ENCODE measurements around the gene DACH2. TPM values are rescaled to one million over a fixed set of nuclear protein-coding genes. Genes with fewer than 3 reads are reported as not detected.

The DACH2 gene
- total and polyA plus RNA-seq, 2 of the 4 experiments (the other 2 are of a cell fraction): 2.8 to 3.8 TPM

DNA sequence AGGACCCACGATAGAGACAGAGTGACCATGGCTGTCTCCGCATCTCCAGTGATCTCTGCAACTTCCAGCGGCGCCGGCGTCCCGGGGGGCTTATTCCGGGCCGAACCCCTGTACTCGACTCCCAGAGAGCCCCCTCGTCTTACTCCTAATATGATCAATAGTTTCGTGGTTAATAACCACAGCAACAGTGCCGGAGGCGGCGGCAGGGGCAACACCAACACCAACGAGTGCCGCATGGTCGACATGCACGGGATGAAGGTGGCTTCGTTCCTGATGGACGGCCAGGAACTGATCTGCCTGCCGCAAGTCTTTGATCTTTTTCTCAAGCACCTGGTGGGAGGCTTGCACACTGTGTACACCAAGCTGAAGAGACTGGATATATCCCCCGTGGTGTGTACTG is 343 bp downstream of the DACH2 start:
- no TSS peak for BruUV-seq (replicated peaks)
- intact Hi-C loops (cut with micrococcal nuclease): no loop called here
- no peak overlapping the region for H3K14ac ChIP-seq (replicated peaks; ENCODE audit: low read depth, low read length)
- H3K4me2 ChIP-seq (ENCODE audit: low read depth, low read length): peak overlapping the region; percentile 15
- no peaks in the 10 kb centered on the region for H4K20me1 ChIP-seq (ENCODE audit: insufficient read depth, low read length)
- H2BK120ac ChIP-seq (ENCODE audit: low read depth, low read length): no peak overlapping the region
- H3K36me3 ChIP-seq (ENCODE audit: control insufficient read depth, insufficient read depth, low read length): no peaks in the 10 kb centered on the region
- no peak overlapping the region for H3K18ac ChIP-seq (ENCODE audit: low read depth, low read length)
- ChIA-PET CTCF (no interaction called here), POLR2A (ENCODE audit: unreplicated experiment) (no interaction called here)
- no peak for DNase-seq
- no peaks in the 10 kb centered on the region for H3K79me1 ChIP-seq (ENCODE audit: low read depth in 1 of 2, low read length in 2 of 2)
- H3K4me3 ChIP-seq (ENCODE audit: insufficient read depth, low read depth, low read length): peak overlapping the region; percentile 35
- no peak overlapping the region for H2BK15ac ChIP-seq (ENCODE audit: low read depth, low read length)
- H4K5ac ChIP-seq (ENCODE audit: low read depth, low read length): no peak overlapping the region
- peak; percentile 4; the same call in 1 of the 2 replicates for ATAC-seq (ENCODE audit: low read depth)
- WGBS, 2 experiments (ENCODE audit: extremely low coverage in 2 of 2, insufficient read length in 1 of 2): no CpG with 5 or more reads among the region's 23 CpGs
- H2AFZ ChIP-seq (replicated peaks; ENCODE audit: low read length, poor library complexity): peak overlapping the region; percentile 74
- H3K9me1 ChIP-seq (ENCODE audit: insufficient read depth, low read length): no peaks in the 10 kb centered on the region
- no peak overlapping the region for H3K23ac ChIP-seq (ENCODE audit: low read depth, low read length)
- no peaks in the 10 kb centered on the region for H3K4me1 ChIP-seq (ENCODE audit: control insufficient read depth, insufficient read depth, low read length)
- H3K9me3 ChIP-seq (ENCODE audit: control insufficient read depth, insufficient read depth, low read length): no peaks in the 10 kb centered on the region
- H2AK5ac ChIP-seq (ENCODE audit: low read depth, low read length): no peak overlapping the region
- H3K27ac ChIP-seq (ENCODE audit: insufficient read depth, low read length): no peak overlapping the region
- dilution Hi-C loops (cut with HindIII; ENCODE audit: low sequenced_read_pairs, unreplicated experiment): no loop called here
- no peak overlapping the region for H3K4ac ChIP-seq (ENCODE audit: low read depth, low read length)
- no peak overlapping the region for H2BK20ac ChIP-seq (ENCODE audit: low read depth, low read length)
- H4K91ac ChIP-seq (ENCODE audit: insufficient read depth, low read depth, low read length): no peak overlapping the region
- no peak overlapping the region for H2BK5ac ChIP-seq (ENCODE audit: low read depth, low read length, poor library complexity, severe bottlenecking)
- H3K56ac ChIP-seq (ENCODE audit: extremely low read depth, insufficient read depth, low read length): no peak overlapping the region
- H3K9ac ChIP-seq (ENCODE audit: low read depth, low read length): no peak overlapping the region
- H3K27me3 ChIP-seq (ENCODE audit: control insufficient read depth, insufficient read depth, low read length): peaks cover 6% of the 10 kb centered on the region
- in situ Hi-C loops (cut with MboI; ENCODE audit: low sequenced_read_pairs): no loop called here
- no peak overlapping the region for H2AK9ac ChIP-seq (replicated peaks; ENCODE audit: low read depth, low read length, poor library complexity)
- no peak for TF ChIP-seq RCOR1 (IDR thresholded peaks at IDR 0.05; ENCODE audit: insufficient replicate concordance, low read length)
- no peak for TF ChIP-seq BHLHE40 (IDR thresholded peaks at IDR 0.05; ENCODE audit: low read depth, low read length)
- no peak for TF ChIP-seq MAZ (IDR thresholded peaks at IDR 0.05; ENCODE audit: borderline replicate concordance, low read depth, low read length)
- no peak for TF ChIP-seq USF2 (IDR thresholded peaks at IDR 0.05; ENCODE audit: low read depth, low read length)
- TF ChIP-seq RAD21 (IDR thresholded peaks at IDR 0.05; ENCODE audit: low read length): no peak
- no peak for TF ChIP-seq NFE2L2 (IDR thresholded peaks at IDR 0.05; ENCODE audit: low read depth, low read length)
- TF ChIP-seq SMC3 (IDR thresholded peaks at IDR 0.05; ENCODE audit: low read depth, low read length): no peak
- TF ChIP-seq, protein P1, sequence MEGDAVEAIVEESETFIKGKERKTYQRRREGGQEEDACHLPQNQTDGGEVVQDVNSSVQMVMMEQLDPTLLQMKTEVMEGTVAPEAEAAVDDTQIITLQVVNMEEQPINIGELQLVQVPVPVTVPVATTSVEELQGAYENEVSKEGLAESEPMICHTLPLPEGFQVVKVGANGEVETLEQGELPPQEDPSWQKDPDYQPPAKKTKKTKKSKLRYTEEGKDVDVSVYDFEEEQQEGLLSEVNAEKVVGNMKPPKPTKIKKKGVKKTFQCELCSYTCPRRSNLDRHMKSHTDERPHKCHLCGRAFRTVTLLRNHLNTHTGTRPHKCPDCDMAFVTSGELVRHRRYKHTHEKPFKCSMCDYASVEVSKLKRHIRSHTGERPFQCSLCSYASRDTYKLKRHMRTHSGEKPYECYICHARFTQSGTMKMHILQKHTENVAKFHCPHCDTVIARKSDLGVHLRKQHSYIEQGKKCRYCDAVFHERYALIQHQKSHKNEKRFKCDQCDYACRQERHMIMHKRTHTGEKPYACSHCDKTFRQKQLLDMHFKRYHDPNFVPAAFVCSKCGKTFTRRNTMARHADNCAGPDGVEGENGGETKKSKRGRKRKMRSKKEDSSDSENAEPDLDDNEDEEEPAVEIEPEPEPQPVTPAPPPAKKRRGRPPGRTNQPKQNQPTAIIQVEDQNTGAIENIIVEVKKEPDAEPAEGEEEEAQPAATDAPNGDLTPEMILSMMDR (conservative IDR thresholded peaks at IDR 0.05; ENCODE audit: low read depth, low read length): no peak
- no peak for TF ChIP-seq MXI1 (IDR thresholded peaks at IDR 0.05; ENCODE audit: borderline replicate concordance, low read depth, low read length)
- TF ChIP-seq CEBPB (IDR thresholded peaks at IDR 0.05; ENCODE audit: low read depth, low read length): no peak
- no peak for TF ChIP-seq ELK1 (IDR thresholded peaks at IDR 0.05; ENCODE audit: borderline replicate concordance, low read depth, low read length)
- TF ChIP-seq CHD1 (IDR thresholded peaks at IDR 0.05; ENCODE audit: low read depth, low read length): no peak
- no peak for TF ChIP-seq MAFK (IDR thresholded peaks at IDR 0.05; ENCODE audit: low read depth, low read length)
- TF ChIP-seq FOS (IDR thresholded peaks at IDR 0.05; ENCODE audit: low read depth, low read length): no peak
- H4K8ac ChIP-seq (ENCODE audit: low read depth in 2 of 2, low read length in 2 of 2): no peak overlapping the region

Data from IMR-90 (cell line).